HT1080 (cell line): ENCODE results near the gene RBM43. TPM values are rescaled to one million over a fixed set of nuclear protein-coding genes. Genes with fewer than 3 reads are reported as not detected.
A peak's percentile ranks its signal among the peaks of the same experiment; 100 is the strongest.
"Not testable (repeated sequence)": the region's sequence is repeated elsewhere in the genome, so short reads cannot be mapped to it uniquely, and the experiment has no call there.

Source experiments
- DNase-seq: peaks from one replicate; pipeline ENCODE4 v3.0.0-alpha.2; 2015; ENCODE audit warnings: low read depth
- polyA plus RNA-seq, 2 experiments: library from polyadenylated mRNA; depleted of rRNA; stranded (reverse); fragments of >200 nt; gene quantifications; 2 replicates each; pipeline ENCODE4 v1.2.3, GENCODE V29; 2015
- total RNA-seq: library from RNA; depleted of rRNA; stranded (reverse); fragments of >200 nt; shearing (Covaris generic); gene quantifications from 2 replicates; pipeline ENCODE4 v1.2.3, GENCODE V29; 2014; rRNA removed

Gene RBM43
- 0.77 and 1.6 TPM in 2 replicates for total RNA-seq
- polyA plus RNA-seq (2015; cell fraction: cytosol; rRNA removed): 3.0 and 3.8 TPM in 2 replicates
- 6.4 and 7.1 TPM in 2 replicates for polyA plus RNA-seq (2015; cell fraction: nucleus; rRNA removed)

DNA sequence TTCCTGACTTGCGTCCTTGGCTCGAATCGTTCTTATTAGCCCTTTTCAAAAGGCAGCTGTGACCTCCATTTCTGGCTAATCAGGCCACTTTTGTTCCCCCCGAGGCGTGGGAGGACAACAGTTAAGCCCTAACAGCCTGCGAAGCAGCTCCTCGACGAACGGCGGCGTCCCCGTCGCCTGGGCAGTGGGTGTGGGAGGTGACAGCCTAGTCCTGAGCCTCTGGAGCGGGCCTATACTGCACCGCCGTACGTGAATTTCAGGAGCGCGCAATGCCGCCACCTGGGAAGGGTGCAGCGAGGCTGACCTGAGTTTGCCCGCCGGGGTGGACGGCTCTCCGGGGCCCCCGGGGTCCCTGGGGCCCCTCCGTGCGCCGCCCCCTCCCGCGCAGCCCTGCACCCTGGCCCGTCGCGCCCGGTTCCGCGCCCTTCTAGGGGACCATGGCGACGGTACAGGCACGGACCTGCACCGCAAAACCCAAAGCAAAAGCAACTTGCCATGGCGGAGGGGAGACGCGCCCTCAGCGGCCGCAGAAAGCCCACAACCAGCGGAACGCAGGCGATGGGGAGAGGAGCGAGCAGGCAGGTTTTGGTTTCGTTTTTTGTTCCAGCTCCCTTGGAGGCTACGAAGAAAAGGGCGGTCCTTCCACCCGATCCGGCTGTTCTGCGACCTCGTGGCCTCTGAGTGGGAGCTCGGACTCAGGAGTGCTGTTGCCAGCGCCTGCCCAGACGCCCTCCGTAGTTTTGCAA lies at the start of gene RBM43:
Gene RBM43 (minus strand): TSS at position 633 of the 746 bp plus-strand sequence. CDS start 136 bp downstream, at position 497.
- peak; percentile 87 for DNase-seq

GRCh38 chr2:151310313-151310712 lies 48.6 kb upstream of the RBM43 start:
- not testable (repeated sequence) for DNase-seq

DNA sequence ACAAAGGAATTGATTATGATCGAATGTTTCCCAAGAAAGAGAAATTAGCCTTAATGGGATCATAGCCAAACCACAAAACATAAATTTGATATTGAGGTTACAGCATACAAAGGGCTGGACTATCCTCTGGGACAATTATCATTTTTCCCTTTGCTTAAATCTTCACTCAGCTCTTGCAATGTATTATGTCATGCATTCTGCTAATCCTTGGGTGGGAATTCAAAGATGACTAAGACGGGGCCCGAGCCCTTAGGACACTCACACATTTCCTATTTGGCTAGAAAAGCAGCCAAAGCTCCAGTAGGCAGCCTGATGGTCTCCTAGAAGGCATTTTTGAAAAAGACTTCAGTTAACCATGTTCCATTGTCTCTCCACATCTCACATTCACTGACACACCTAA lies 45.0 kb upstream of the RBM43 start:
- DNase-seq: peak; percentile 81

DNA sequence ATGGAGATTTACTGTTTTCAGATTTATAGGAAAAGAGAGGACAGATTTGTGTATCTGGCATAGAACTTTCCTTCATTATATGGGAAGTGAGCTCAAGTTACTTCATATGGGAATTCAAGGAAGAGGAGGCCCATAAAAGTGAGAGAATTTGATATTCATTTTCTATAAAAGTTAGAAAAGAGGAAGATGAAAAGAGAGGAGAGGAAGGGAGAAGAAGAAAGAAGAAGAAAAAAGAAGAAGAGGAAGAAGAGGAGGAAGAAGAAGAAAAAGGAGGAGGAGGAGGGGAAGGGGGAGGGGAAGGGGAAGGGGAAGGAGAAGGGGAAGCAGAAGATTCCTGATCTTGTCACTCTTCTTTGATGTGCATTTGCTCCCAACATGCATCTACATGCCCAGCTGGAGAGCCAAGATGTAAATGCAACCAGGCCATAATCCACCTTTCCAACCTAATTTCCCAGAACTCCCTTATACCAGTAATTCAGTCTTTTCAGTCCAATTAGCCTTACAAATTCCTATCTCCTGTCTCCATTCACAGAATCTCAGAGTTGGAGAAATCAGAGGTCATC lies 43.5 kb upstream of the RBM43 start:
- DNase-seq: no peak

DNA sequence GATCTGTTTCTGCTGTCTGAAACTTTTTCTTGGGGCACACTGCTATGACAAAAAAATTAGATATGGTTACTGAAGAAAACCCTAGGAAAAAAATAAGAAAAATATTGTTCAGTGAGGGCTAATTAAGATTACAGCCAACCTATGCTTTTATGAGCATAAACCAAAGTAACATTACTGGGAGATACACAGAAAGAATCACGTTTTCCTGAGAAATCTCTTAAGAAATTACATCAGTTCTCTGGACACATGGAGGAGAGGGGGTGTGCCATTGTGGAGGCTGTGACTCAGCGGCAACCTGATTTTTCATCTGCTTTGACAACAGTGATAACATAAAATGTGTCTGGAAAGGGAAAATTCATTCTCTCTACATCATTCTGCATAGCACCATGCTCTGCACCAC lies 41.2 kb upstream of the RBM43 start:
- DNase-seq: peak; percentile 51

- DNase-seq: no peak
Observed at GRCh38 chr2:151302404-151302803, 40.7 kb upstream of the RBM43 start.

GRCh38 chr2:151299920-151300539 lies 38.4 kb upstream of the RBM43 start:
- no peak for DNase-seq

GRCh38 chr2:151297882-151298281 lies 36.2 kb upstream of the RBM43 start:
- DNase-seq: peak; percentile 42

DNA sequence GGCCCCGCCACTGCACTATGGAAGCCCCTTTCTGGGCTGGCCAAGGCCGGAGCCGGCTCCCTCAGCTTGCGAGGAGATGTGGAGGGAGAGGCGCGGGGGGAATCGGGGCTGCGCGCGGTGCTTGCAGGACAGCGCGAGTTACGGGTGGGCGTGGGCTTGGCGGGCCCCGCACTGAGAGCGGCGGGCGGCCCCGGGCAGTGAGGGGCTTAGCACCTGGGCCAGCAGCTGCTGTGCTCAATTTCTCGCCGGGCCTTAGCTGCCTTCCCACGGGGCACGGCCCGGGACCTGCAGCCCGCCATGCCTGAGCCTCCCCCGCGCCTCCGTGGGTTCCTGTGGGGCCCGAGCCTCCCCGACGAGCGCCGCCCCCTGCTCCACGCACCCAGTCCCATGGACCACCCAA lies 34.3 kb upstream of the RBM43 start:
- DNase-seq: not testable (repeated sequence)

- no peak for DNase-seq
Observed at GRCh38 chr2:151292546-151292945, 30.9 kb upstream of the RBM43 start.

GRCh38 chr2:151292141-151292540 lies 30.5 kb upstream of the RBM43 start:
- no peak for DNase-seq

GRCh38 chr2:151291224-151291623 lies 29.6 kb upstream of the RBM43 start:
- no peak for DNase-seq

DNA sequence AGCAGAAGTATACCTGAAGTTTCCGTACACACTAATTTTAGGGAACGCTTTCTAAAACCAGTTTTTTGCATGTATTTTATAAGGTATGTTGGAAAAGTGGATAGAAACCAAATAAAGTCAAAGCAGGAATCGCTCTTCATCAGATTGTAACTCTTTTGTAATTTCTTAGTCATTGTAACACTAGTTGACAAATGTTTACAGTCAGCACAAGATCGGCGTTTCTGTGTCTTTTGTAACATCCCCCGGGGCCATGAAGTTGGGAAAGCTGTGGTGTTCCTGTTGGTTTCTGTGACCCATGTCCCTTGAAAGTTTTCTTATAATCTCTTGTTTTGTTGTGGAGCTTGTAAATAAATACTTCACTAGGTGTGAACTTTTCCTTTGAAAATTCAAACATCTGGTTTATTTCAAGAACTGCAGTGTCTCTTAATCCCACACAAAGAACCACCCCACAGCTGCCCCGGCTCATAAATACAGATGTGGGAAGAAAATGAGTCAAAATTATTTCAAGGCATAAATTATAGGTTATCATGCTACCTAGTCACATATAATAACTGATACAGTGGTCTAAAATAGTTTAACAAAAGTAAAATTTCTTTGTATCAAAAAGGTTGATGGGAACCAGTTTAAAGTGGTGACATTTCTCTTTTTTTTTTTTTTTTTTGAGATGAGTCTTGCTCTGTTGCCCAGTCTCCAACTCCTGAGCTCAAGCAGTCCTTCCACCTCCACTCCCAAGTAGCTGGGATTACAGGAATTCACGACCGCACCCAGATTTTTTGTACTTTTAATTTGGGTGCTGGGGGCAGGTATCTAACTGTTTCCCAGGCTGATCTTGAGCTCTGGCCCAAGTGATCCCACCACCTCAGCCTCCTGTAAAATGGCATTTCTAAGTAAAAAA lies 28.6 kb upstream of the RBM43 start:
- DNase-seq: no peak

GRCh38 chr2:151287513-151288250 lies 26.0 kb upstream of the RBM43 start:
- no peak for DNase-seq

DNA sequence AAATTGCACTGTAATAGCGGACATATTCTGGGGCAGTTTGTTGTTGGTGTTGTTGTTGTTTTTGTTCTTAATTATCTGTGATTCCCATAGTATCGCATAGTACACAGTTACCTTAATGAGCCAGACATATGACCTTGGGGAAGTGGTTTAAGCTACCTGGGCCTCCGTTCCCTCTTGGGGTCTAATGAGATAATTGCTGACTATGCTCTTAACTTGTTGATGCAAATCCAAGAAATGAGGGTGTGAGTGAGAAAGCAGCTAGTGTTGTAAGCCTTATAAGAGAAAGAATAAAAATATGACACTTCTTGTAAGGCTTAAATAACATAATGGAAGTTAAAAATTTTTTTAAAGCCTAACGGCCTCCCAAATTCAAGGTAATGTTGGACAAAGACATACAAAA lies 20.7 kb upstream of the RBM43 start:
- no peak for DNase-seq

GRCh38 chr2:151280271-151280670 lies 18.6 kb upstream of the RBM43 start:
- DNase-seq: no peak

DNA sequence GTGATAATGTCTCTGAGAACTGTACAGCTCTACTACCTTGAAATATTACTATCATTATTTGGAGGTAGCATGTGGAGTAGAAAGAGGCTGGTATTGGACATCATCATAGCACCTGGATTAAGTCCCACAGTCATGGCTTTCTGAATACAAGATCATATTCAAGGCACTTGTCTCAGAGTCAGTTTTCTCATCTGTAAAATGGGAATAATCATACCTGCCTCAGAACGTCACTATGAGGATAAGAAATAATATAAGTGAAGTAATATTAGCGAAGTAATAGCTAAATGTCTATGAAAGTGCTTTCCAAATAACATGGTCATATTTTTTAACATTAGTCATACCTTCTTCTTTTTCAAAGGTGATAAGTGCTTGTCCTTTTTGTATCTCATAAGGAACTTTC lies 16.8 kb upstream of the RBM43 start:
- no peak for DNase-seq

DNA sequence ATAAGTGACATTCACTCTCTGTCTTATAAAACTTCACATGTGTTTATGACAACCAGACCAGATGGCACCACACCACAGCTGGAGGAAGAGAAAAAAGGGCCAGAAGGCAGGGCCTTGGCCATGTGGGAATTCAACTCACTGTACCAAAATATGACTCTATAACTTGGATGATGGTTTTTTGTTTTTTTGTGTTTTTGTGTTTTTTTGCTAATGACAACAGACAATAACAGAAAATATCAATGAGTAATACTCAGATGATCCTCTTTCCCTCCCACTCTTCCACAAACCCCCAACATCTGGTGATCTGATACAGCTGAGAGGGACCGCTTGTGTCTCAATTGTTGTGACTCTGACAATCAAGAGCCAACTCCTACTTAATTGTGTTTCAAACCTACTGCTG lies 15.4 kb upstream of the RBM43 start:
- no peak for DNase-seq

GRCh38 chr2:151275291-151275690 lies 13.6 kb upstream of the RBM43 start:
- DNase-seq: no peak

GRCh38 chr2:151271824-151272223 lies 10.2 kb upstream of the RBM43 start:
- DNase-seq: no peak
